Measurements from ENCODE around the gene D2HGDH. TPM values are rescaled to one million over a fixed set of nuclear protein-coding genes. Genes with fewer than 3 reads are reported as not detected.
A peak's percentile ranks its signal among the peaks of the same experiment; 100 is the strongest.

The D2HGDH gene
- total RNA-seq (10 to 100 TPM; 22.9 to 23.4 TPM), polyA plus RNA-seq (5.7 TPM)

DNA sequence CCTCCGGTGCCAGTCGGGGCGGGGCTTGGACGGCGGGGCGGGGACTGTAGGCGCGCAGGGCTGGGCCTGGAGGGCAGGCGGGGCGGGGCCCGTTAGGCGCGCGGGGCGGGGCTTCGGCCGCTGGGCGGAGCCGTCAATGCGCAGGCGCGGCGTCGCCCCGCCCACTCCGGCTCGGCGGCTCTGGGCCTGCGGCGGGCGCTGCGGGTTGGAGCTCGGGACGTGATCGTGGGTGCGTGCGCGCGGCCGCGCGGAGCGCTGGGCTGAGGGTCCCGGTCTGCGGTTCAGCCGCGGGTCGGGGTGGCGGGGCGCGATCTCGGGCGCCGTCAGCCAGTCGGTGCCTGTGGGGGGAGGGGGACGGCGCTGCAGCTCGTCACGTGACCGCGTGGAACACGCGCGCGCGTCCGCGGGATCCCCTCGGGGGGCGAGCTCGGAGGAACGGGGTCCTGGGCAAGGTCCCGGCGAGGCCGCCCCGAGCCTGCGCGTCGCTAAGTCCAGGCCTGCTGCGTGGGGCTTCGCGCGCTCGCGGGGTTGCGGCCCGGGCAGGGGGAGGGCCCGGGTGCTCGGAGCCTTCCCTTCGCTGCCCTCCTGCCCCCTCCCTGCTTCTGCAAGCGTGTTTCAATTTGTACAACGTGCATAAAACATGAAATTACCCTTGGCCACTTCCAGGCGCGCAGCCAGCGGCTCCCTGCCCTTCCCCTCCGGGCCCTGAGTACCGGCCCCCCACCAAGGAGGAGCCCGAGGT, at the start of gene D2HGDH:
TSS of gene D2HGDH (plus strand) at position 164 of the 742 bp plus-strand sequence. CDS start 595 bp downstream, outside the sequence.
- Mint-ChIP-seq H3K4me3 (peak within 1 kb of the TSS; percentile 80 to 92 (median 85)), H3K9me3 (no peaks in the 10 kb centered on the region), H3K27ac (peak within 1 kb of the TSS; percentile 56 to 95 (median 78)), H3K4me1 (peaks cover 29 to 62% (median 33%) of the 10 kb centered on the region in 3 donors), H3K27me3 (no peaks in the 10 kb centered on the region), H3K36me3 (peaks cover 0 to 9% (median 0%) of the 10 kb centered on the region in 3 donors)
- ChIA-PET POLR2A (interaction anchor here (0.6 to 3.2 kb wide), 4 partner anchors 28 to 110 kb away, joined by 3 to 24 read pairs (median 13); partner anchors contain the start of gene ING5), CTCF (interaction anchor here (1.1 to 5.5 kb wide), 8 partner anchors 9 to 584 kb away, joined by 3 to 30 read pairs (median 10); partner anchors contain the start of genes ING5 and PPP1R7)
- Histone ChIP-seq H3K36me3 (ENCODE audit: insufficient read depth, low read length) (no peaks in the 10 kb centered on the region), H3K9me3 (ENCODE audit: low read length) (no peaks in the 10 kb centered on the region), H3K27ac (ENCODE audit: low read depth, low read length) (peak within 1 kb of the TSS; percentile 74), H3K4me1 (ENCODE audit: insufficient read depth, low read length) (peaks cover 12% of the 10 kb centered on the region), H3K27me3 (ENCODE audit: insufficient read depth, low read length, poor library complexity, severe bottlenecking) (no peaks in the 10 kb centered on the region), H3K4me3 (ENCODE audit: low read length) (peak within 1 kb of the TSS; percentile 69)
- DNase-seq = peak; percentile 90 to 95 (median 93)

DNA sequence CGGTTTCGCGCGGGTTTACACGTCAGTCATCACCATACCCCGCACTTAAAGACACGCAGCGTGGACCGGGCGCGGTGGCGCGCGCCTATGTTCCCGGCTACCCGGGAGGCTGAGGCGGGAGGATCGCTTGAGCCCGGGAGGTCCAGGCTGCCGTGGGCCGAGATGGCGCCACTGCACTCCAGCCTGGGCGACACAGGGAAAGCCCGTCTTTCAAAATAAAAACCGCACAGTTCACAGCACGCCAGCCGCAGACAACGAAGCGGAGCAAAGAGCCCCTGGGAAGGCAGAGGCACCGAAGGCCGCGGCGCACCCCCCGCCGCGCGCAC, 48.1 kb upstream of the D2HGDH start:
- Mint-ChIP-seq H3K4me3 (peak overlapping the region; percentile 80 to 99 (median 93)), H3K36me3 (peaks cover 0 to 41% (median 2%) of the 10 kb centered on the region in 3 donors), H3K27me3 (no peaks in the 10 kb centered on the region), H3K9me3 (no peaks in the 10 kb centered on the region), H3K4me1 (peaks cover 24 to 35% (median 29%) of the 10 kb centered on the region in 3 donors), H3K27ac (peak overlapping the region in 7 of 8 donors; percentile 14 to 95 (median 88))
- H3K4me3 ChIP-seq (ENCODE audit: low read length) = peak overlapping the region; percentile 86
- H3K4me1 ChIP-seq (ENCODE audit: insufficient read depth, low read length) = peaks cover 25% of the 10 kb centered on the region
- POLR2A ChIA-PET = interaction anchor here (0.5 to 3.0 kb wide), 5 partner anchors 15 to 77 kb away, joined by 3 to 50 read pairs (median 7); partner anchors contain the start of genes ATG4B, ING5 and THAP4
- peaks cover 13% of the 10 kb centered on the region for H3K36me3 ChIP-seq (ENCODE audit: insufficient read depth, low read length)
- H3K9me3 ChIP-seq (ENCODE audit: low read length) = no peaks in the 10 kb centered on the region
- DNase-seq = no peak
- H3K27me3 ChIP-seq (ENCODE audit: insufficient read depth, low read length, poor library complexity, severe bottlenecking) = no peaks in the 10 kb centered on the region
- CTCF ChIA-PET = interaction anchor here (1.0 to 1.6 kb wide), 4 partner anchors 12 to 193 kb away, joined by 5 to 13 read pairs (median 6); partner anchors contain the start of gene ING5
- H3K27ac ChIP-seq (ENCODE audit: low read depth, low read length) = peak overlapping the region; percentile 59

DNA sequence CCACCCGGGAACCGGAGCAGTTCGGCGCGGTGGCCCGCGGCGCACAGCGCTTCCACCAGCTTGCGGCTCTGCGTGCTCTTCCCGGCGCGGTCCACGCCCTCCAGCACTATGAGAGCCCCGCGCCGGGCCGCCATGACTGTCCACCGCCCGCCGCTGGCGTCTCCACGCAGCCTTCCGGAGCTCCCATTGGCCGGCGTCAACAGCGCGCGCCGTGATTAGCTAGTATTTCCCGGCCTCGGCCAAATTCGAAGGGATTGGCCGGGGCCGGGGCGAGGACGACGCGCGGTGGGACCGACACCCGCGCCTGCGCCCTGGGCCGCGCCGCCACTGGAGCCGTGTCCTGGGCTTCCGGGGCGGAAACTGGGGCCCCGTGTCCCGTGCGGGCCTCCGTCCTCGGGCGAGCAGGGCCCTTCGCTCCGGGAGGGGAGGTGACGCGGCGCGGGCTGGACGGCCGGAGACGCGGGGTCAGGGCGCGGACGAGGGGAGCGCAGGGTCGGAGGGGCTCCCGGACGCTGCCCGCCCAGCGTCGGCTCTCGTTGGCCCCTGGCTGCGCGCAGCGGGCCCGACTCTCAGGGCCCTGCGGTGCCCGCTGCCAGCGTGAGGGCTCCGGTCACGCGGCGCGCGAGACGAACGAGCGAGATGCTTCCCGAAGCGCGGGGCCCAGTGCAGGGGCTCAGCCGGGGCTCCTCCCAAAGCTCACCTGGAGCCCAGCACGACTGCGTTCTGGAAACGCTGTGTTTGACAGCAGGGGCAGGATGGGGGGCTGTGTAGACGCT, 47.6 kb upstream of the D2HGDH start, which contains the start of gene DTYMK:
TSS of gene DTYMK (minus strand) at position 166 of the 776 bp plus-strand sequence. CDS start at position 134, 32 bp downstream.
- H3K27ac ChIP-seq (ENCODE audit: low read depth, low read length) = peak within 1 kb of the TSS; percentile 75
- Mint-ChIP-seq H3K4me3 (peak within 1 kb of the TSS; percentile 89 to 99 (median 94)), H3K9me3 (no peaks in the 10 kb centered on the region), H3K27me3 (no peaks in the 10 kb centered on the region), H3K36me3 (peaks cover 0 to 40% (median 2%) of the 10 kb centered on the region in 3 donors), H3K27ac (peak within 1 kb of the TSS; percentile 84 to 95 (median 94)), H3K4me1 (peaks cover 24 to 35% (median 29%) of the 10 kb centered on the region in 3 donors)
- POLR2A ChIA-PET = interaction anchor here (0.5 to 3.0 kb wide), 6 partner anchors 14 to 182 kb away, joined by 3 to 50 read pairs (median 6); partner anchors contain the start of genes ATG4B, ING5, RTP5 and THAP4
- peak within 1 kb of the TSS; percentile 86 for H3K4me3 ChIP-seq (ENCODE audit: low read length)
- CTCF ChIA-PET = interaction anchor here (0.7 to 1.6 kb wide), 6 partner anchors 12 to 264 kb away, joined by 3 to 13 read pairs (median 5); partner anchors contain the start of gene ING5
- H3K9me3 ChIP-seq (ENCODE audit: low read length) = no peaks in the 10 kb centered on the region
- H3K36me3 ChIP-seq (ENCODE audit: insufficient read depth, low read length) = peaks cover 13% of the 10 kb centered on the region
- no peaks in the 10 kb centered on the region for H3K27me3 ChIP-seq (ENCODE audit: insufficient read depth, low read length, poor library complexity, severe bottlenecking)
- H3K4me1 ChIP-seq (ENCODE audit: insufficient read depth, low read length) = peaks cover 25% of the 10 kb centered on the region
- peak; percentile 93 to 98 (median 96) for DNase-seq

DNA sequence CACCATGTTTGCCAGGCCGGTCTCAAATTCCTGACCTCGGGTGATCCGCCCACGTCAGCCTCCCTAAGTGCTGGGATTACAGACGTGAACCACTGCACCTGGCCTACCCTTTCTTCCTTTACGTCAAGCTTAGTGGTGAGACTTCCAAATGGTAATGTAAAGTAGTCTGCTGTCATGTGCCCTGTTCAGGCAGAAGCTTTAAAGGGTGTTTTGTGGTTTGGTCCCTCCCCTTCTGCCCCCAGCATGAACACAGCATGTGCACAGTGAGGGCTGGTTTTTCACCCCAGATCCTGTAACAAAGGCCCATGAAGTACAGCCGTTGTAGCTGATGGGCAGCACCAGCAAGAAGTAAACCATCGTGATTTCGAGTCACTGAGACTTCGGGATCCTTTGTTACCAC, 45.1 kb upstream of the D2HGDH start:
- no peak overlapping the region for H3K4me3 ChIP-seq (ENCODE audit: low read length)
- peak in 1 of 5 donors; percentile 74 for DNase-seq

DNA sequence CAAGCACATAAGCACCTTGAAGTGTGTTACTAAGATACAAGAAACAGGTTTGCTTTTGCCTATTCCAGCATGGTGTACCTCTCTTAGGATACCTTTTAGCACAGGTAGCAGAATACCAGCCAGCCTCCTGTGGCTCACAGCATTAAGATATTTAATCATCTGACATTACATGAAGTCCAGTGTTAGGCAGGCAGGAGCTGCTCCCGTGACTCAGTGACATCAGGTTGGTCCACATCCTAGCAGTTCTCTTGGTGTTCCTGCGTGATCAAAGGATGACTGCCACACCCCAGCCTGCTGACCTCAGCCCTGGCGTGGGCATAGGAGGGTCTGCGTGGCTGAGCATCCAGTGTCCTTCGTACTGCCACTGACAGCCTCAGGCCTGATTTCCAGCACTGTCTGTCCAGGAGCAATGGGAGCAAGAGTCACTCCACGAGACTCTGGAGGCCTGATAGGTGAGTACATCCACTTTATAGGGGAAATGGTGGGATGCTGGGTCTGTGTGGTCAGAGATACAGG, 44.2 kb upstream of the D2HGDH start:
- Histone ChIP-seq H3K27me3 (ENCODE audit: insufficient read depth, low read length, poor library complexity, severe bottlenecking) (no peaks in the 10 kb centered on the region), H3K27ac (ENCODE audit: low read depth, low read length) (no peak overlapping the region), H3K36me3 (ENCODE audit: insufficient read depth, low read length) (peaks cover 7% of the 10 kb centered on the region), H3K9me3 (ENCODE audit: low read length) (no peaks in the 10 kb centered on the region), H3K4me1 (ENCODE audit: insufficient read depth, low read length) (peaks cover 25% of the 10 kb centered on the region), H3K4me3 (ENCODE audit: low read length) (no peak overlapping the region)
- CTCF ChIA-PET = no interaction called here
- H3K36me3 Mint-ChIP-seq = peaks cover 0 to 44% (median 2%) of the 10 kb centered on the region in 3 donors
- POLR2A ChIA-PET = no interaction called here
- peak overlapping the region in 1 of 7 donors; percentile 23 for H3K4me3 Mint-ChIP-seq
- H3K9me3 Mint-ChIP-seq = no peaks in the 10 kb centered on the region
- H3K27me3 Mint-ChIP-seq = no peaks in the 10 kb centered on the region
- H3K4me1 Mint-ChIP-seq = peaks cover 20 to 31% (median 29%) of the 10 kb centered on the region in 3 donors
- H3K27ac Mint-ChIP-seq = peak overlapping the region in 1 of 8 donors; percentile 35
- no peak for DNase-seq

More for the DNA sequence above, 45.1 kb upstream of the D2HGDH start:
- ChIA-PET CTCF (interaction anchor here (0.5 to 2.1 kb wide), 4 partner anchors 8 to 189 kb away, joined by 3 to 10 read pairs (median 6); partner anchors contain the start of gene ING5), POLR2A (no interaction called here)
- Histone ChIP-seq H3K36me3 (ENCODE audit: insufficient read depth, low read length) (peaks cover 8% of the 10 kb centered on the region), H3K27ac (ENCODE audit: low read depth, low read length) (no peak overlapping the region), H3K9me3 (ENCODE audit: low read length) (no peaks in the 10 kb centered on the region), H3K4me1 (ENCODE audit: insufficient read depth, low read length) (peaks cover 25% of the 10 kb centered on the region), H3K27me3 (ENCODE audit: insufficient read depth, low read length, poor library complexity, severe bottlenecking) (no peaks in the 10 kb centered on the region)
- peaks cover 21 to 35% (median 29%) of the 10 kb centered on the region in 3 donors for H3K4me1 Mint-ChIP-seq
- H3K4me3 Mint-ChIP-seq = peak overlapping the region in 4 of 7 donors; percentile 23 to 64 (median 60)
- no peaks in the 10 kb centered on the region for H3K27me3 Mint-ChIP-seq
- H3K9me3 Mint-ChIP-seq = no peaks in the 10 kb centered on the region
- H3K27ac Mint-ChIP-seq = peak overlapping the region in 4 of 8 donors; percentile 24 to 87 (median 56)
- peaks cover 0 to 39% (median 2%) of the 10 kb centered on the region in 3 donors for H3K36me3 Mint-ChIP-seq

DNA sequence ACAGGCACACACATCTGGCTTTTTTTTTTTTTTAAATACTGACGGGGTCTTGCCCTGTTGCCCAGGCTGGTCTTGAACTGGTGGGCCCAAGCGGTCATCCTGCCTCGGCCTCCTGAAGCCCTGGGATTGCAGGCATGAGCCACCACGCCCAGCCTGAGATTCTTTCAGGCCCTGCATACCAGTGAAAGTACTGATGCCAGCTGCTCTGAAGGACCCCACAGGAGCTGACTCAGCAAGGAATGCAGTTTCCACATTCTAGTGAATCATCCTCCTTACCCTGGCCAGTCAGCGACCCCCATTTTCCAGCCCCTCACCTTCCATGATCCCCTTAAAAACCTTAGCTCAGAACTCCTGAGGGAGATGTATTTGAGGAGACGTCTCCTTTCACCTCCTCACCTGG, 42.0 kb upstream of the D2HGDH start:
- peaks cover 13 to 23% (median 19%) of the 10 kb centered on the region in 3 donors for H3K4me1 Mint-ChIP-seq
- CTCF ChIA-PET = interaction anchor here (1.1 to 1.2 kb wide), 2 partner anchors 10 to 97 kb away, joined by 3 read pairs; partner anchors contain the start of gene ING5

DNA sequence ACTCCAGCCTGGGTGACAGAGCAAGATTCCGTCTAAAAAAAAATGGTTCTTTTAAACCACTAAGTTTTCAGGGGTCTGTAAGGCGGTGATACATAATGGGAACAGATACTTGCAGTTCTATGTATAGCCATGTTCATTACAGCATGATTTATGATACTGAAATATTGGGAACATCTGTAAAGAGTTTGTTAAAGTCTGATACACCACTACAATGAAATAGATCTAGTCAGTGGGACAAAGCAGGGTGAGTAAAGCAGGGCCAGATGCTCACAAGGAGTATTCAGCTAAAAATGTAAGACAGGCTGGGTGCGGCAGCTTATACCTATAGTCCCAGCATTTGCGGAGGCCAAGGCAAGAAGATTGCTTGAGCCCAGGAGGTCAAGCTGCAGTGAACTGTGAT, 38.8 kb upstream of the D2HGDH start:
- Mint-ChIP-seq H3K9me3 (no peaks in the 10 kb centered on the region), H3K4me3 (no peak overlapping the region), H3K4me1 (peaks cover 2 to 9% (median 8%) of the 10 kb centered on the region in 3 donors), H3K36me3 (peaks cover 0 to 30% (median 0%) of the 10 kb centered on the region in 3 donors), H3K27me3 (no peaks in the 10 kb centered on the region), H3K27ac (peak overlapping the region in 1 of 8 donors; percentile 82)
- Histone ChIP-seq H3K4me3 (ENCODE audit: low read length) (no peak overlapping the region), H3K4me1 (ENCODE audit: insufficient read depth, low read length) (no peaks in the 10 kb centered on the region), H3K27ac (ENCODE audit: low read depth, low read length) (no peak overlapping the region), H3K27me3 (ENCODE audit: insufficient read depth, low read length, poor library complexity, severe bottlenecking) (no peaks in the 10 kb centered on the region), H3K9me3 (ENCODE audit: low read length) (no peaks in the 10 kb centered on the region), H3K36me3 (ENCODE audit: insufficient read depth, low read length) (peaks cover under 1% of the 10 kb centered on the region)
- ChIA-PET POLR2A (no interaction called here), CTCF (no interaction called here)
- DNase-seq = no peak

More for the DNA sequence above, 42.0 kb upstream of the D2HGDH start:
- no peaks in the 10 kb centered on the region for H3K9me3 Mint-ChIP-seq
- Histone ChIP-seq H3K4me1 (ENCODE audit: insufficient read depth, low read length) (peaks cover 18% of the 10 kb centered on the region), H3K4me3 (ENCODE audit: low read length) (no peak overlapping the region), H3K27ac (ENCODE audit: low read depth, low read length) (no peak overlapping the region), H3K36me3 (ENCODE audit: insufficient read depth, low read length) (peaks cover 7% of the 10 kb centered on the region), H3K27me3 (ENCODE audit: insufficient read depth, low read length, poor library complexity, severe bottlenecking) (no peaks in the 10 kb centered on the region), H3K9me3 (ENCODE audit: low read length) (no peaks in the 10 kb centered on the region)
- POLR2A ChIA-PET = no interaction called here
- DNase-seq = no peak
- no peak overlapping the region for H3K4me3 Mint-ChIP-seq
- H3K27ac Mint-ChIP-seq = no peak overlapping the region
- H3K36me3 Mint-ChIP-seq = peaks cover 0 to 41% (median 2%) of the 10 kb centered on the region in 3 donors
- H3K27me3 Mint-ChIP-seq = no peaks in the 10 kb centered on the region
